Omental fat pad (tissue), 4 donors: ENCODE data around the gene TNFRSF17. TPM values are rescaled to one million over a fixed set of nuclear protein-coding genes. Genes with fewer than 3 reads are reported as not detected.

ENCODE experiments used
- ATAC-seq: fragments of 150-250 bp; one replicate; pipeline ENCODE4 v1.9.1; 2016; ENCODE audit warnings: mild to moderate bottlenecking, moderate library complexity; ENCODE audit not compliant: low FRiP score
- DNase-seq: peaks from one replicate; pipeline ENCODE4 v3.0.0-alpha.2; 2019; ENCODE audit warnings: low spot score
- total RNA-seq, 4 donors: library from RNA; depleted of rRNA; stranded (reverse); fragments of >200 nt; gene quantifications; one replicate each; pipeline ENCODE4 v1.1.0, GENCODE V29; 2016
- TF ChIP-seq, protein P1 (sequence below), 3 donors: fragments of 450-650 bp; IDR thresholded peaks; one replicate each; pipeline ENCODE4 v1.5.1; 2016 to 2017; ENCODE audit warnings: antibody characterized with exemption in 3 of 3, mild to moderate bottlenecking in 3 of 3, moderate library complexity in 2 of 3

Gene TNFRSF17
- total RNA-seq, 4 donors from 2014 or later = 1.2 TPM; not detected in 3

DNA sequence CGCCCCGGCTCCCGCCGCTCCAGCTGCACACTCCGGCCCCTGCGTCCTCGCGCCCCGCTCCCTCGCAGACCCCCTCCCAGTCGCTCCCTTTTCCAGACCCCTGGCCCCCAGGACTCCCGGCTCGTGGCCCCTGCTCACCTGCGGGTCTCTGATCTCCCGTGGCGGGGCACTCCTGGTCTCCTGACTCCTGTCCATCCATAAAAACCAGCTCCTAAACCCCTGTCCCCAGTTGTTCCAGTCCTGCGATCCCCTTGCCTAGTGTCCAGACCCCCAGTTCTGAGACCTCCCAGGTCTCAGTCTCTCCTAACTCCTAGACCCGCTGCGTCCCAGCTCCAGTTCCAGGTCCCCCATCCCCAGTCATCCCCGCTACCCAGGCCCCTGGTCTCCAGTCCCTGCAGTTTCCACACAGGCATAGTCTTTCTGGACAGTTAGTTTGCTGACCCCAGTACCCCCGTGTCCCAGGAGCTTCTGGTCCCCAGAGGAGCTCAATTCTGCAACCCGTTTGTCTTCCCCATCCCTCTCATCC is 11.9 kb downstream of the TNFRSF17 start:
- DNase-seq = no peak
- ATAC-seq = peak; percentile 12
- TF ChIP-seq, protein P1, sequence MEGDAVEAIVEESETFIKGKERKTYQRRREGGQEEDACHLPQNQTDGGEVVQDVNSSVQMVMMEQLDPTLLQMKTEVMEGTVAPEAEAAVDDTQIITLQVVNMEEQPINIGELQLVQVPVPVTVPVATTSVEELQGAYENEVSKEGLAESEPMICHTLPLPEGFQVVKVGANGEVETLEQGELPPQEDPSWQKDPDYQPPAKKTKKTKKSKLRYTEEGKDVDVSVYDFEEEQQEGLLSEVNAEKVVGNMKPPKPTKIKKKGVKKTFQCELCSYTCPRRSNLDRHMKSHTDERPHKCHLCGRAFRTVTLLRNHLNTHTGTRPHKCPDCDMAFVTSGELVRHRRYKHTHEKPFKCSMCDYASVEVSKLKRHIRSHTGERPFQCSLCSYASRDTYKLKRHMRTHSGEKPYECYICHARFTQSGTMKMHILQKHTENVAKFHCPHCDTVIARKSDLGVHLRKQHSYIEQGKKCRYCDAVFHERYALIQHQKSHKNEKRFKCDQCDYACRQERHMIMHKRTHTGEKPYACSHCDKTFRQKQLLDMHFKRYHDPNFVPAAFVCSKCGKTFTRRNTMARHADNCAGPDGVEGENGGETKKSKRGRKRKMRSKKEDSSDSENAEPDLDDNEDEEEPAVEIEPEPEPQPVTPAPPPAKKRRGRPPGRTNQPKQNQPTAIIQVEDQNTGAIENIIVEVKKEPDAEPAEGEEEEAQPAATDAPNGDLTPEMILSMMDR (IDR thresholded peaks at IDR 0.05) = no peak

DNA sequence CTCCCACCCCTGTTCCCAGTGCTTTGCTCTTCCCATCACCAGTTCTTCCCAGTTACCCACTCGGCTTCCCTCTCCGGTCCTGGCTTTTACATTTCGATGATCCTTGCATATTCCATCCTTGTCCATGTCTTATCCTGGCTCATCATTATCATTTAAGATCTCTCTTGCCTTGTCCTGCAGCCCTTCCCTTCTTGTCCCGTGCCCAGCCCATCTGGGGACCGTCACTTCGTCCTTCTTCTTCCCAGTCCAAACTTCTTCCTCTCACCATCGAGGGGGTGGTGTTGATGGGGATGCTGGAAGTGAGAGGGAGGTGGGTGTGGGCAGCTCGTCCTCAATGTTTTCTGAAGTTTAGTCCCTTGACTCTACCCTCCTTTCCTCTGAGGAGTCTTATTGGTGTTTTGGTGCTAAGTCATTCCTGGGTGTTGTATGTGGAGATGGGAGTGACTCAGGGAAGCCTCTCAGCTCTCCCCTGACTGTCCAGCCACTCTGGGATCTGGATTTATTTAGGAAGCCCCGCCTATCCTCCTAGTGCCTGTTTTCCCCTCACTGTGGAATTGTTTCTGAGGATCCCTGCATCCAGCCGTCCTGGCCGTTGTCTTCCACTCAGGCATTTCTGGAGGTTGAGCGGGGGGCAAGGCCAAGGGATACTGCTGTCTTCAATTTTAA is 12.5 kb downstream of the TNFRSF17 start:
- DNase-seq (no peak), ATAC-seq (peak; percentile 89)

DNA sequence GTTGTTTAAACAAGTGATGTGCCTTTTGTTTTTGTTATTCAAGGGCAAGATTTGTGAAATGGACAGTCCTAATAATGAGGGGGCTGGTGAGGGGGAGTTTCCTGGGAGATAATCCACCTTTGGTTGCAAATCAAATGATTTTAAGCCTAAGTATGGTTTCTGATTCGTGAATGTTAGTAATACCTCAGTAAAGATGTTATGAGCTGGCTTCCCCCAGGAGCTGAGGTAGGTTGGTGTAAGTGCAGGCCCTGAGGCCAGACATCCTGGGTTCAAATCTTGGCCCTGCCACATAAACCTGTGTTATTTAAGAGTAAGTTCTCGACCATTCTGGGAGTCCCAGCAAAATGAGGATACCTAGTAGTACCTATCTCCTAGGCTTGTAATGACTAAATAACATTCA is 13.1 kb downstream of the TNFRSF17 start:
- no peak for DNase-seq
- ATAC-seq = no peak
- TF ChIP-seq, protein P1 (IDR thresholded peaks at IDR 0.05) = no peak

More for the DNA sequence above, 12.5 kb downstream of the TNFRSF17 start:
- TF ChIP-seq, protein P1 (IDR thresholded peaks at IDR 0.05) = no peak

DNA sequence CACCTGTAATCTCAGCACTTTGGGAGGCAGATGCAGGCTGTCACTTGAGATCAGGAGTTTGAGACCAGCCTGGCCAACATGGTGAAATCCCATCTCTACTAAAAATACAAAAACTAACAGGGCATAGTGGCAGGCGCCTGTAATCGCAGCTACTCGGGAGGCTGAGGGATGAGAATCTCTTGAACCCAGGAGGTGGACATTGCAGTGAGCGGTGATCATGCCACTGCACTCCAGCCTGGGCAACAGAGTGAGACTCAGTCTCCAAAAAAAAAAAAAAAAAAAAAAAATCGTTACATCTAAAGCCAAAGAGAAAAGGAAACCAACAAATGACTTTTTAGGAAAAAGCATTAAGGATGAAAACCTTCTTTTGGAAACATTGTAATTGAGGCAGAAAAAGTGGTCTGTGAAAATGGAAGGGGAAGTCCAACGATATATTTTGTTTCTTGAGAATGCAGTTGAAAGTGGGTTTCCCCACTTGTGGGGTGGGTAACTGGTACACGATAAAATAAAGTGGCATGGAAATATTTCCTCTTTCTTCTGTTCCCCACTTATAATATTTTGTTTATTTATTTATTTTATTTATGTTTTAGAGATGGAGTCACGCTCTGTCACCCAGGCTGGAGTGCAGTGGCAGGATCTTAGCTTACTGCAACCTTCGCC is 14.1 kb downstream of the TNFRSF17 start:
- TF ChIP-seq, protein P1 (IDR thresholded peaks at IDR 0.05) = no peak
- ATAC-seq (no peak), DNase-seq (no peak)

DNA sequence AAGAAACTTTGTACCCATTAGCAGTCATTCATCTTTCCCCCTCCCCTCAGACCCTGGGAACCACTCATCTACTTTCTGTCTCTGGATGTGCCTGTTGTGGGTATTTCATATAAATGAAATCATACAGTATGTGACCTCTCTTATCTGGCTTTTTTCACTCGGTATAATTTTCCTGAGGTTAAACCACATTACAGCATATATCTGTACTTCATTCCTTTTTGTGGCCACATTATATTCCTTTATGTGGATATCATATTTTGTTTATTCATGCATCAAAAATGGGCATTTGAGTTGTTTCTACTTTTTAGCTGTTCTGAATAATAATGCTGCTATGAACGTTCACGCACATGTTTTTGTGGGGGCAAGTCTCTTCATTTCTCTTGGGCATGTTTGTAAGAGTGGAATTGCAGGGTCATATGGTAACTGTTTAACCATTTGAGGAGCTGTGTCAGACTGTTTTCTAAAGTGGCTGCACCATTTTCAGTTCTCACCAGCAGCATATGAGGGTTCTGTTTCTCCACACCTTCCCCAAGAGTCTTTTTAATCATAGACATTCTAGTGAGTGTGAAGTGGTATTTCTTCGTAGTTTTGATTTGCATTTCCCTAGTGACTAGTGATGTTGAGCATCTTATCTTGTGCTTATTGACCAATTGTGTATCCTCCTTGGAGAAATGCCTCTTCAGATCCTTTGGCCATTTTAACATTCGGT is 15.3 kb downstream of the TNFRSF17 start:
- DNase-seq (no peak), ATAC-seq (no peak)
- TF ChIP-seq, protein P1 (IDR thresholded peaks at IDR 0.05) = no peak

DNA sequence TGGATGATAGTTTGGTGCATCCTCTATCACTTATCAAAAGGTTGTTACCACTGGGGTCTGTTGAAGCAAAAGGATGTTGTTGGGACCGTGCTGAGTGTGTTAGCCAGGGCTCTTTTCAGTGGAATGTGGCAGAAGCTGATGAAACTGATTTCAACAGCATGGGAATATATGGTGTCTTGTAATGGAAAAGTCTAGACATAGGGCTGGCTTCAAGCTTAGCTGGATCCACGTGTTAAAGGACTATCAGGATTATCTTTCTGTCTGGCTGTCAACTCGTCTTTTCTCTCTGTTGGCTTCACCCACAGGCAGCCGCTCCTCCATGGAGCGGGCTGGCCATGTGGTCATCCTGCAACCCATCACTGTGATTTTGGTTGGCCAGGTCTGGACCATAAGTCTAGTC is 20.2 kb downstream of the TNFRSF17 start:
- DNase-seq (no peak), ATAC-seq (no peak)
- TF ChIP-seq, protein P1 (IDR thresholded peaks at IDR 0.05) = no peak
